ENCODE results near the gene ANHX. TPM values are rescaled to one million over a fixed set of nuclear protein-coding genes. Genes with fewer than 3 reads are reported as not detected.

Gene ANHX
- total RNA-seq, 1 donor from 2014 or later = not detected

GRCh38 chr12:133180669-133181068 lies 55.0 kb downstream of the ANHX start:
- H3K4me3 ChIP-seq (ENCODE audit: low read depth, low read length) = no peak overlapping the region
- no peak for TF ChIP-seq CTCF (conservative IDR thresholded peaks at IDR 0.05; ENCODE audit: low read depth, low read length)
- no peak for DNase-seq (ENCODE audit: low read depth)

GRCh38 chr12:133174901-133175300 lies 60.8 kb downstream of the ANHX start:
- TF ChIP-seq CTCF (conservative IDR thresholded peaks at IDR 0.05; ENCODE audit: low read depth, low read length) = no peak
- no peak overlapping the region for H3K4me3 ChIP-seq (ENCODE audit: low read depth, low read length)
- DNase-seq (ENCODE audit: low read depth) = no peak

GRCh38 chr12:133172491-133172890 lies 63.2 kb downstream of the ANHX start:
- H3K4me3 ChIP-seq (ENCODE audit: low read depth, low read length) = no peak overlapping the region
- DNase-seq (ENCODE audit: low read depth) = no peak
- TF ChIP-seq CTCF (conservative IDR thresholded peaks at IDR 0.05; ENCODE audit: low read depth, low read length) = no peak

Other genes starting within 250 kb of the ANHX start
- 3.9 and 6.7 TPM in 2 replicates for gene ZNF26, start 249.5 kb downstream of the ANHX start, total RNA-seq
- 9.2 and 11.4 TPM in 2 replicates for gene ZNF84, start 198.4 kb downstream of the ANHX start, total RNA-seq
- gene ZNF140, start 155.0 kb downstream of the ANHX start, total RNA-seq = 9.0 and 9.5 TPM in 2 replicates
- gene ZNF891, start 105.6 kb downstream of the ANHX start, total RNA-seq = 0.40 and 0.43 TPM in 2 replicates
- gene ZNF10, start 105.2 kb downstream of the ANHX start, total RNA-seq = 4.3 and 6.6 TPM in 2 replicates
- gene ZNF268, start 54.4 kb downstream of the ANHX start, total RNA-seq = 7.0 and 11.3 TPM in 2 replicates